ENCODE data around the gene CPSF4. TPM values are rescaled to one million over a fixed set of nuclear protein-coding genes. Genes with fewer than 3 reads are reported as not detected.

Gene CPSF4
- total RNA-seq, 2 experiments from 2014 or later: 84.4 to 88.6 TPM

DNA sequence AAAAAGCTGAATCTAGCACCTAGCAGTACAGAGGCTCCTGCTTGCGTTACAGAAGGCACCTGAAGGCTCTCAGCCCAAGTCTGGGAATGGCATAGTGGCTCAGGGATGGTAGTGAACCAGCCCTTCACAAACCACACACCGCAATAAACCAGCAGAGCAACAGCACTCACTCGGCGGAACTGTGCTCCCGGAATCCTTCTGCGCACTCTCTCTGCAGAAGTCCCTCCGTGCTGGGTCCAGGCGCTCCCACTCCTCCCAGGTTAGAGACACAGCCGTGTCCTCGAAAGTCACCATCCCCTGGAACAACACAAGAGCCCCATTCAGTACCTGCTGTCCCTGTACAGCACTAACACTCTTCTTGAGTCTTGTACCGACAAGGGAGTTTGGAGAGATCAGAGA, 59.8 kb downstream of the CPSF4 start:
- H3K4me2 ChIP-seq (ENCODE audit: low read length): peak overlapping the region; percentile 100
- POLR2A ChIA-PET: interaction anchor here (1.2 kb wide), 1 partner anchor 24 kb away, joined by 4 read pairs; no protein-coding TSS in a partner anchor
- peaks cover 52% of the 10 kb centered on the region for H3K79me2 ChIP-seq (ENCODE audit: insufficient read depth, low read depth, low read length)
- no peak overlapping the region for H3K27ac ChIP-seq (ENCODE audit: low read depth, low read length, poor library complexity, severe bottlenecking)
- BruUV-seq (replicated peaks): no TSS peak
- H4K20me1 ChIP-seq (ENCODE audit: insufficient read depth, low read length): peaks cover 15% of the 10 kb centered on the region
- CTCF ChIA-PET (ENCODE audit: unreplicated experiment): no interaction called here
- H3K36me3 ChIP-seq (ENCODE audit: insufficient read depth, low read length): peaks cover 54% of the 10 kb centered on the region
- H3K4me3 ChIP-seq (ENCODE audit: low read depth, low read length, poor library complexity, severe bottlenecking): peak overlapping the region; percentile 90
- H3K9me3 ChIP-seq (ENCODE audit: low read length): peaks cover 6% of the 10 kb centered on the region; the same call in 1 of the 2 replicates
- intact Hi-C loops (cut with micrococcal nuclease; ENCODE audit: unreplicated experiment): loop anchor here (5.0 kb wide), 1 partner anchor 121 kb away; no protein-coding TSS in a partner anchor
- DNase-seq (ENCODE audit: low spot score): no peak
- no peak for TF ChIP-seq EZH2phosphoT487 (IDR thresholded peaks at IDR 0.05; ENCODE audit: borderline replicate concordance, low read depth, low read length)
- TF ChIP-seq, protein P1, sequence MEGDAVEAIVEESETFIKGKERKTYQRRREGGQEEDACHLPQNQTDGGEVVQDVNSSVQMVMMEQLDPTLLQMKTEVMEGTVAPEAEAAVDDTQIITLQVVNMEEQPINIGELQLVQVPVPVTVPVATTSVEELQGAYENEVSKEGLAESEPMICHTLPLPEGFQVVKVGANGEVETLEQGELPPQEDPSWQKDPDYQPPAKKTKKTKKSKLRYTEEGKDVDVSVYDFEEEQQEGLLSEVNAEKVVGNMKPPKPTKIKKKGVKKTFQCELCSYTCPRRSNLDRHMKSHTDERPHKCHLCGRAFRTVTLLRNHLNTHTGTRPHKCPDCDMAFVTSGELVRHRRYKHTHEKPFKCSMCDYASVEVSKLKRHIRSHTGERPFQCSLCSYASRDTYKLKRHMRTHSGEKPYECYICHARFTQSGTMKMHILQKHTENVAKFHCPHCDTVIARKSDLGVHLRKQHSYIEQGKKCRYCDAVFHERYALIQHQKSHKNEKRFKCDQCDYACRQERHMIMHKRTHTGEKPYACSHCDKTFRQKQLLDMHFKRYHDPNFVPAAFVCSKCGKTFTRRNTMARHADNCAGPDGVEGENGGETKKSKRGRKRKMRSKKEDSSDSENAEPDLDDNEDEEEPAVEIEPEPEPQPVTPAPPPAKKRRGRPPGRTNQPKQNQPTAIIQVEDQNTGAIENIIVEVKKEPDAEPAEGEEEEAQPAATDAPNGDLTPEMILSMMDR (conservative IDR thresholded peaks at IDR 0.05; ENCODE audit: low read length): no peak
- peaks cover 14% of the 10 kb centered on the region for H3K4me1 ChIP-seq (ENCODE audit: insufficient read depth, low read length, poor library complexity, severe bottlenecking)
- no peaks in the 10 kb centered on the region for H3K9me2 ChIP-seq (ENCODE audit: insufficient read depth, low read length)
- no peak overlapping the region for H2AFZ ChIP-seq (ENCODE audit: low read length)

- BruUV-seq (replicated peaks): no TSS peak
- no peak for TF ChIP-seq EZH2phosphoT487 (IDR thresholded peaks at IDR 0.05; ENCODE audit: borderline replicate concordance, low read depth, low read length)
- TF ChIP-seq, protein P1 (conservative IDR thresholded peaks at IDR 0.05; ENCODE audit: low read length): no peak
- peaks cover 14% of the 10 kb centered on the region for H3K4me1 ChIP-seq (ENCODE audit: insufficient read depth, low read length, poor library complexity, severe bottlenecking)
- peak overlapping the region; percentile 100 for H3K4me2 ChIP-seq (ENCODE audit: low read length)
- ChIA-PET POLR2A (interaction anchor here (0.9 to 1.6 kb wide), 2 partner anchors 8 to 26 kb away, joined by 3 read pairs; no protein-coding TSS in a partner anchor), CTCF (ENCODE audit: unreplicated experiment) (no interaction called here)
- intact Hi-C loops (cut with micrococcal nuclease; ENCODE audit: unreplicated experiment): loop anchor here (5.0 kb wide), 1 partner anchor 122 kb away; no protein-coding TSS in a partner anchor
- H4K20me1 ChIP-seq (ENCODE audit: insufficient read depth, low read length): peaks cover 15% of the 10 kb centered on the region
- H2AFZ ChIP-seq (ENCODE audit: low read length): peak overlapping the region; percentile 90; the same call in 1 of the 2 replicates
- H3K36me3 ChIP-seq (ENCODE audit: insufficient read depth, low read length): peaks cover 46% of the 10 kb centered on the region
- H3K79me2 ChIP-seq (ENCODE audit: insufficient read depth, low read depth, low read length): peaks cover 52% of the 10 kb centered on the region
- H3K4me3 ChIP-seq (ENCODE audit: low read depth, low read length, poor library complexity, severe bottlenecking): peak overlapping the region; percentile 90
- peak; percentile 24 for DNase-seq (ENCODE audit: low spot score)
- no peaks in the 10 kb centered on the region for H3K9me2 ChIP-seq (ENCODE audit: insufficient read depth, low read length)
- peaks cover 6% of the 10 kb centered on the region; the same call in 1 of the 2 replicates for H3K9me3 ChIP-seq (ENCODE audit: low read length)
- peak overlapping the region; percentile 79 for H3K27ac ChIP-seq (ENCODE audit: low read depth, low read length, poor library complexity, severe bottlenecking)
Observed at GRCh38 chr7:99499371-99499720, 60.6 kb downstream of the CPSF4 start.
